GM18873 (cell line): ENCODE results near the gene PTPRM.

ENCODE experiments used
- ATAC-seq: cut with Tn5 transposase; IDR thresholded peaks from one replicate; pipeline ENCODE4 v1.9.1; 2021; ENCODE audit warnings: mild to moderate bottlenecking, moderate library complexity, moderate number of reproducible peaks; ENCODE audit not compliant: unreplicated experiment, low FRiP score

The PTPRM gene

GRCh38 chr18:8287196-8287885 is 720.2 kb downstream of the PTPRM start:
- ATAC-seq: no peak

- ATAC-seq: no peak
Measured at GRCh38 chr18:8288472-8289195, 721.5 kb downstream of the PTPRM start.

DNA sequence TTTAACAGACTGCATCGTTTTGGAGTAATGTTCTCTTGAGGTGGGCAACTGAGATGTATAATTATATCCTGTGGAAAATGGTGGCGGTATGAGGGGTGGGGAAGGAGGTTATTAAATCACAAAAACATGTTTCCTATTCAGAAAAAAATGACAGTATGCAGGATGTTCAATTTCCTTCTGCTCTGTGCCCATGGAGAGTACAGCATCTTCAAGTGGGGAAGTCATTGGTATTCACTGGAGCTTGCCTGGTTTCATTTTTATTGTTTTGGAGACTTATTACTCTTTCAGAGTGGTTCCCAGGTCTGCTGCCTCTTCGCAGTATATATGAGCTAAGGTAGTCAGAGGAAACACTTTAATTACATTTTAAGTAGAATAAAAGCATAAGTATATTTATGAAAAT is 723.3 kb downstream of the PTPRM start:
- ATAC-seq: no peak

GRCh38 chr18:8290913-8291312 is 723.8 kb downstream of the PTPRM start:
- no peak for ATAC-seq

- ATAC-seq: no peak
Measured at GRCh38 chr18:8293184-8293583, 726.1 kb downstream of the PTPRM start.

DNA sequence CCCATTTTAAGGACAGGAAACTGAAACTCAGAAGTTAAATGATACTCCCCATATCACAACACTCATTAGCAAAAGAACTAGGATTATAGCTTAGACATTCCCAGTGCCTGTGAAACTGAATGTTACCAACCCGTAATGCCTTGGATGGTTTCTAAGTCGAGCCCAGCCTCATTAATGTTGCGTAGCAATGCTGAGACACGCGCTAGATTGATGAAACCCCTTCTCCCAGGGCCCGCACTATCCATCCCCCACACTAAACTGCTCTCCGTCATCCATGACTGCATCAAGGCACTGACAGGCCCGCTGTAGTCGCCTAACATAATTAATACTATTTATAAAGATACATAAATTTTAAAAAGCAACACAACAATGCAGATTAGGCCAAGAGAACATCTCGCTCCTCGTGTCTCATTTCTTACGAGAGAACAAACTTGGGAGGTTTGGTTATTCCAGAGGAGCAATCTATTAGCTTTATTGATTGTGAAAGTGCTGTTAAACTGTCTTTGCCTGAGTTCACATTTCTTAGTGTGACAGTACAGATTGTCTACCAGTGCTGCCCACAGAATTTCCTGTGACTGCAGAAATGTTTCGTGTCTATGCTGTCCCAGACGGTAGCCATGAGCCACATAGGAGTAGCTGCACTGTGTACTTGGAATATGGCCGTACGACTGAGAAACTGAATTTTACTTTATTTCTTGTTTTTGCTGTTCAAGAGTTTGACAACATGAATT is 729.9 kb downstream of the PTPRM start:
- no peak for ATAC-seq

- ATAC-seq: no peak
Measured at GRCh38 chr18:8298186-8298585, 731.1 kb downstream of the PTPRM start.

- ATAC-seq: no peak
Measured at GRCh38 chr18:8299054-8299980, 732.2 kb downstream of the PTPRM start.

GRCh38 chr18:8300751-8301410 is 733.8 kb downstream of the PTPRM start:
- no peak for ATAC-seq

GRCh38 chr18:8301427-8302172 is 734.5 kb downstream of the PTPRM start:
- ATAC-seq: no peak

DNA sequence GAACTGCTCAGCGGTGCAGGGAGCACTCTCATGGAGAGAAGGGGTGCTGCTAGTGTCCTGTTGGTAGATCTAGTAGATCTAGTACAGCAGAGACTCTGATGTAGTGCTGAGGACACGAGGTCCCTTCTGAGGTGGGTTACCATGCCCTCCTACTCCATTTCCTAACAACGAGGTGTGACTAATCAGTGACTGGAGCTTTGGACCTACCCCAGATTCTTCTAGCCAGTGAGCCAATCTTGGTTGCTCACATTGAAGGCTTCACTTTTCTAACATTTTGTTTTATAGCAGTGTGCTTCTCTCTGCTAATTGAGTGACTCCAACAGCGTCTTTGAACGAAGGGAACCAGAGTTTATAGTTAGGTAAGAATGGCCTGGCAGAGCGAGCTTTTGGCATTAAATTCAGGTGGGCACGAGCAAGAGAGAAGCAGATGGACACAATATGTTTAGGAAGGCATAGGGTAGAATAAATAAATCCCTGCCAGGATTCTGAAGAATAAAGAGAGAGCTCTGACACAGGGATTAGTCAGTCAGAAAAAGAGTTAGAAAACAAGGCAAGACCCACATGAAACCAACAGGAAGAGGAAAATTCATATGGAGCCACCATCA is 736.1 kb downstream of the PTPRM start:
- ATAC-seq: no peak

DNA sequence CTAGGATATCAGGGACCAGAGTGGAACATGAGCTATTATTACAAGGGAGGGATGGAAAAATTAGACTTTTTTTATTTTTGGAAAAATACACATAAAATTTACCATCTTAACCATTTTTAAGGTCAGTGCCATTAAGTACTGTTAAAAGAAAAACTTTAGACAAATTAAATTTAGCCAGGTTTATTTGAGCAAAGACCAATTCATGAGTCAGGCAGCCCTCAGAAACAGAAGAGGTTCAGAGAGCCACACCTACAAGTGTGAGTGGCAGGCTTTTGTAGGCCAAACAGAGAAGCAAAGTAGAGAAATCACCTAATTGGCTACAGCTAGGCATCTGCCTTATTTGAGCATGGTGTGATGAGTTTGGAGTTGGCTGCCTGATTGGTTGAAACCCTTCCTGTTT is 740.8 kb downstream of the PTPRM start:
- no peak for ATAC-seq

DNA sequence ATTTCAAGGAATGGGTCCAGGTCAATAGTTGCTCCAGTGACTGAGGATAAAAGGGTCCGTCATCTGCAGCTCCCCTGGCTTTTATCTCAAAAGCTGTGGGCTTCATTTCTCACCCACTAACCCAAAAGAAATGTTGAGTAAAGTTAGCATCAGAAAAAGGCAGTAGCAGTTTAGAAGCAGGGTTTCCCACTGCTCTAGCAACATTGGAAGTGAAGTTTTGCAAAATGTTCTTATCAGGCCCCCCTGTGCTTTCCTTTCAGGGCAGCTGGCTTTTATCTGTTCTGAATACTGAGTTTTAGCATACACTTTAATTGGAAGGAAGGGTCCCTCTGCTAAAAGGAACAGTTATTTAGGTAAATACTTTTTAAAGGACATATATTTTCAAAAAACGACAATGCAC is 745.9 kb downstream of the PTPRM start:
- ATAC-seq: no peak

DNA sequence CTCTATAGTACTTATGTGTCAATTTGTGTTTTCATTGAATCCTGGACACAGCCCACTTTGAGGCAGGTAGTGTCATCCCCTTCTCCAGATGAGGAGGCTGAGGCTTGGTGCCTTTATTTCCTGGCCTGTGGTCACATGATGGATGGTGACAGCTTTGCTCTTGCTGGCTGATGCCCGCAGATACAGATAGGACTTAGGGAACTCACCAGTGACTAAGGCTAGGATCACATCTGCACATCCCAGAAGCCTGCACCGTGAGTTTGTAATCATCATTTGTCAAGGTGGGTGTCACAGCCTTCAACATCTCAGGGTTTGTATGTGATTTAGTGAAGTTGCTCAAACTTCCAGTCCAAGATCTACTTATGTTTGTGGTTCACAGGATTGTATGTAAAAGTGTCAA is 747.0 kb downstream of the PTPRM start:
- no peak for ATAC-seq

DNA sequence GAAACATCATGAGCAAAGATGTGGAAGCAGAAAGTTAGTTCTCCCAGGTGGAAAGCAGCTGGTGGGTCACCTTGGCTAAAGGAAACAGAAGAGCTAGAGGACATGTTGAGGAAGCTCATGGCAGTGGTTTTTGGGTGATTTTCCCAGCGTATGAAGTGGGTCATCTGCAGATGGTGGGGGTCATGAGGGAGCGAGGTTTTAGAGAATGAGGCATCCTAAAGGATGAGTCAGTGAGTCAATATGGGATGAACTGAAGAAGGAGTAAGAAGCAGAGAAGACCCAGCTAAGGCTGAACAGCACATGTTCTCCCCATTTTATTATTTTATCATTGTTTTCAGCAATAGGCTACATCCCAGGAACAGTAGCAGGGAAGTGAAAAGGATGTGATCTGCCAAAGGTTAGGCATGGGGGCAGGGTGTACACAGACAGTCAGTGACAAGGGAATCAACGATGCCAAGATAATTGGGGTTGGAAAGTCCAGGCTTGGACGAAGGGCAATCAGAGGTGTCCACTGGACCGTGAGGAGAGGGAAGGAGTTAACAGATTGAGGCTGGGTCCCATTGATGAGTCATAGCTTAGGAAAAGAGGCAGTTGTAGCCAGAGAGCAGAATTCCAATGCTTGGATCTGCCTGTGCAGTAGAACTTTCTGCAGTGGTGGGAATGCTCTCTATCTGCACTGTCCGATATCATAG is 752.8 kb downstream of the PTPRM start:
- ATAC-seq: no peak

GRCh38 chr18:8322486-8322885 is 755.4 kb downstream of the PTPRM start:
- no peak for ATAC-seq

DNA sequence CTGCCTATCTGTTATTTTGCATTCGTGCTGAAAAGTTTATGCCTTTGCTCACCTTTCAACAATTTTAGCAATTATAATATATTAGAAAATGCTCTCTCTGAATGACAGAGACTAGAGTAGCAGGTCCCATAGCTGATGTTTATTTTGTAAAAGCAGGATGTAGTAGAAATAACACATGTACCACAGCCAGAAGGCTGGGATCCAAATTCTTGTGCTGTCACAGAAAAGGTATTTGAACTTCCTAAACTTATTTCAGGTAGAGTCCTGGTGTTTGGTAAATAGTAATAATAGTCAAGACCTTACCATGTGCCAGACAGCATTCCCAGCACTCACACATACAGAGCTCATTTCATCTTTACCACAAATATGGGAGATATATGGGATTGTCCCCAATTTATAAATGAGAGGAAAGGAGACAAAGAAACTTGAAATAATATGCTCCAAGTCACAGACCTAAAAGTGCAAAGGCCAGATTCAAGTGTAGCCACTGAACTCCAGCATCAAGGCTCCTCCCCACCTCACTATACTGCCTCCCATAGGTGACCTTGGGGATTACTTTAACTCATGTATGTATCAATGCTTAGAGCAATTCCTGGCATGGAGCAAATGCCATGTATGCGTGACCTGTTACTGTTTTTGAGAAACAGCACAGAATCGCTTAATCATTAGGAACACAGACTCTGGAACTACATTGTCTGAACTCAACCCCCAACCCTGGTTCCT is 757.4 kb downstream of the PTPRM start:
- ATAC-seq: no peak
